ENCODE results near the gene WNK4.

DNA sequence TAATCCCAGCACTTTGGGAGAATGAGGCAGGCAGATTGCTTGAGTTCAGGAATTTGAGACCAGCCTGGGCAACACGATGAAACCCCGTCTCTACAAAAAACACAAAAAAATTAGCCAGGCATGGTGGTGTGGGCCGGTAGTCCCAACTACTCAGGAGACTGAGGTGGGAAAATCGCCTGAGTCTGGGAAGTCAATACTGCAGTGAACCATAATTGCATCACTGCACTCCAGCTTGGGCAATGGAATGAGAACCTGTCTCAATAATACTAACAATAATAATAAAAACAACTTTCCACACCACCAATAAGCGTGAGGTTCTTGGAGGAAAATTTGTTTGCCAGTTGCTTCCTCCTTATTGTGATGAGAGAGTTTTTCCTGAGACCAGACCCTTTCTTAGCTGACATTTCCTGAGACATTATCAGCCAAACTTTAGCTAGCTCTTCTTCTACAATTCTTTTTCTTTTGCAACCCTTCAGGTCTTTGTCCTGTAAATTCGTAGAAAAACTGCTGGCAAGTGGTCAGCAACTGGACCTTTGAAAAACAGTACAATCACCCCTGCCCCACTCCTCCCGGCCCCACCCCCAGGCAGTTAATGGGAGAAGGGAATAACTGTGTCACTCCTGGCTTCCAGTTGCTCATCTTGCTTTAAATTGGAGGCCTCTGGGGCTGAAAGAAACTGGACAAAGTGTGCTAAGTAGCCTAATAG lies 32.1 kb upstream of the WNK4 start:
- no peak for TF ChIP-seq TEAD1 (CRISPR knock-in tag; IDR thresholded peaks at IDR 0.05)
- TF ChIP-seq MCM5 (IDR thresholded peaks at IDR 0.05; ENCODE audit: low read depth): no peak
- TF ChIP-seq CEBPG (CRISPR knock-in tag; IDR thresholded peaks at IDR 0.05): no peak
- peak; percentile 29; a peak in 1 of 4 replicates for TF ChIP-seq CEBPG (tag; conservative IDR thresholded peaks at IDR 0.05 in 1 of 2, IDR thresholded peaks at IDR 0.05 in 1 of 2)
- TF ChIP-seq EP400 (IDR thresholded peaks at IDR 0.05): no peak
- TF ChIP-seq, protein P1, sequence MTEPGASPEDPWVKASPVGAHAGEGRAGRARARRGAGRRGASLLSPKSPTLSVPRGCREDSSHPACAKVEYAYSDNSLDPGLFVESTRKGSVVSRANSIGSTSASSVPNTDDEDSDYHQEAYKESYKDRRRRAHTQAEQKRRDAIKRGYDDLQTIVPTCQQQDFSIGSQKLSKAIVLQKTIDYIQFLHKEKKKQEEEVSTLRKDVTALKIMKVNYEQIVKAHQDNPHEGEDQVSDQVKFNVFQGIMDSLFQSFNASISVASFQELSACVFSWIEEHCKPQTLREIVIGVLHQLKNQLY (CRISPR knock-in tag; conservative IDR thresholded peaks at IDR 0.05): no peak
- TF ChIP-seq, protein P2, sequence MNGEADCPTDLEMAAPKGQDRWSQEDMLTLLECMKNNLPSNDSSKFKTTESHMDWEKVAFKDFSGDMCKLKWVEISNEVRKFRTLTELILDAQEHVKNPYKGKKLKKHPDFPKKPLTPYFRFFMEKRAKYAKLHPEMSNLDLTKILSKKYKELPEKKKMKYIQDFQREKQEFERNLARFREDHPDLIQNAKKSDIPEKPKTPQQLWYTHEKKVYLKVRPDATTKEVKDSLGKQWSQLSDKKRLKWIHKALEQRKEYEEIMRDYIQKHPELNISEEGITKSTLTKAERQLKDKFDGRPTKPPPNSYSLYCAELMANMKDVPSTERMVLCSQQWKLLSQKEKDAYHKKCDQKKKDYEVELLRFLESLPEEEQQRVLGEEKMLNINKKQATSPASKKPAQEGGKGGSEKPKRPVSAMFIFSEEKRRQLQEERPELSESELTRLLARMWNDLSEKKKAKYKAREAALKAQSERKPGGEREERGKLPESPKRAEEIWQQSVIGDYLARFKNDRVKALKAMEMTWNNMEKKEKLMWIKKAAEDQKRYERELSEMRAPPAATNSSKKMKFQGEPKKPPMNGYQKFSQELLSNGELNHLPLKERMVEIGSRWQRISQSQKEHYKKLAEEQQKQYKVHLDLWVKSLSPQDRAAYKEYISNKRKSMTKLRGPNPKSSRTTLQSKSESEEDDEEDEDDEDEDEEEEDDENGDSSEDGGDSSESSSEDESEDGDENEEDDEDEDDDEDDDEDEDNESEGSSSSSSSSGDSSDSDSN (IDR thresholded peaks at IDR 0.05; ENCODE audit: borderline replicate concordance in 1 of 2, low read depth in 2 of 2, low read length in 2 of 2): no peak
- TF ChIP-seq KDM2B (CRISPR knock-in tag; IDR thresholded peaks at IDR 0.05): no peak
- no peak for TF ChIP-seq TARDBP (IDR thresholded peaks at IDR 0.05)
- TF ChIP-seq, protein P3, sequence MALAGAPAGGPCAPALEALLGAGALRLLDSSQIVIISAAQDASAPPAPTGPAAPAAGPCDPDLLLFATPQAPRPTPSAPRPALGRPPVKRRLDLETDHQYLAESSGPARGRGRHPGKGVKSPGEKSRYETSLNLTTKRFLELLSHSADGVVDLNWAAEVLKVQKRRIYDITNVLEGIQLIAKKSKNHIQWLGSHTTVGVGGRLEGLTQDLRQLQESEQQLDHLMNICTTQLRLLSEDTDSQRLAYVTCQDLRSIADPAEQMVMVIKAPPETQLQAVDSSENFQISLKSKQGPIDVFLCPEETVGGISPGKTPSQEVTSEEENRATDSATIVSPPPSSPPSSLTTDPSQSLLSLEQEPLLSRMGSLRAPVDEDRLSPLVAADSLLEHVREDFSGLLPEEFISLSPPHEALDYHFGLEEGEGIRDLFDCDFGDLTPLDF (CRISPR knock-in tag; IDR thresholded peaks at IDR 0.05): no peak
- TF ChIP-seq RCOR1 (IDR thresholded peaks at IDR 0.05; ENCODE audit: borderline replicate concordance in 1 of 2, low read depth in 2 of 2, low read length in 2 of 2): no peak
- no peak for TF ChIP-seq TCF7 (IDR thresholded peaks at IDR 0.05; ENCODE audit: borderline replicate concordance)
- no peak for TF ChIP-seq HMGN3 (IDR thresholded peaks at IDR 0.05; ENCODE audit: borderline replicate concordance, extremely low read depth, insufficient read length, low read depth, low read length)
- TF ChIP-seq RFX5 (IDR thresholded peaks at IDR 0.05; ENCODE audit: low read depth, low read length): no peak

Data from K562 (cell line).